Measurements from ENCODE around the gene BFSP1. TPM values are rescaled to one million over a fixed set of nuclear protein-coding genes. Genes with fewer than 3 reads are reported as not detected.

Gene BFSP1
- total RNA-seq, 1 experiment from 2014 or later, result 9.7 TPM

GRCh38 chr20:17558154-17558940 is 27.2 kb upstream of the BFSP1 start:
- peak; percentile 97 for DNase-seq (ENCODE audit: low spot score)

- peak; percentile 76 for DNase-seq (ENCODE audit: low spot score)
Measured at GRCh38 chr20:17557675-17558006, 26.5 kb upstream of the BFSP1 start.

- peak; percentile 47 for DNase-seq (ENCODE audit: low spot score)
Measured at GRCh38 chr20:17556837-17557674, 25.9 kb upstream of the BFSP1 start.

- no peak for DNase-seq (ENCODE audit: low spot score)
Measured at GRCh38 chr20:17555106-17555505, 23.9 kb upstream of the BFSP1 start.

DNA sequence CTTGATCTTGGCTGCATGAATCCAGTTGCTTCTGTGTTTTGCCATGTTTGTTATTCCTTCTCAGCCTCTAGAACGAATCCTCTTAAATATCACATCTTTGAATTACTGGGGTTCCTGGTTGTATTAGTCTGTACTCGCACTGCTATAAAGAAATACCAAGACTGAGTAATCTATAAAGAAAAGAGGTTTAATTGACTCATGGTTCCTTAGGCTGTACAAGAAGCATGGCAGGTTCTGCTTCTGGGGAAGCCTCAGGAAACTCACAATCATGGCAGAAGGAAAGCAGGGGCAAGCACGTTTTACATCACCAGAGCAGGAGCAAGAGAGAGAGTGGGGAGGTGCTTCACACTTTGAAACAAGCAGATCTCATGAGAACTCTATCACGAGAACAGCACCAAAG is 18.0 kb upstream of the BFSP1 start:
- no peak for DNase-seq (ENCODE audit: low spot score)

- no peak for DNase-seq (ENCODE audit: low spot score)
Measured at GRCh38 chr20:17545127-17545526, 13.9 kb upstream of the BFSP1 start.

- no peak for DNase-seq (ENCODE audit: low spot score)
Measured at GRCh38 chr20:17543531-17544131, 12.5 kb upstream of the BFSP1 start.

- DNase-seq (ENCODE audit: low spot score), result peak; percentile 64
Measured at GRCh38 chr20:17542993-17543412, 11.8 kb upstream of the BFSP1 start.

DNA sequence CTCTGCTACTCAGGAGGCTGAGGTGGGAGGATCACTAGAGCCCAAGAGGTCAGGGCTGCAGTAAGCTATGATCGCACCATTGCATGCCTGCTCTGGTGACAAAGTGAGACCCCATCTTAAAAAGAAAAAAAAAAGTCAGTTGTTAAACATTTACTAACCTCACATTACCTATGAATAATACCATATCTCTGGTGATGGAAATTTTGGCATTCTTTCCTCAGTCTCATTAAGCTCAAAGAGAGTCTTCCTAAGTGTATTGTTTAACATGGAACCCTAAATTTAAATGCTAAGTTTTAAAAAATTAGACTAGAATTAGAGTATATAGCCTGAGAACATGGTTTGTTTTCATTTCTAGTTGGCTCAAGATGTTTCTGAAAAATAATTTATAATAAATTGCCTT is 11.3 kb upstream of the BFSP1 start:
- DNase-seq (ENCODE audit: low spot score), result no peak

- peak; percentile 74 for DNase-seq (ENCODE audit: low spot score)
Measured at GRCh38 chr20:17541996-17542395, 10.8 kb upstream of the BFSP1 start.

GRCh38 chr20:17541596-17541995 is 10.4 kb upstream of the BFSP1 start:
- DNase-seq (ENCODE audit: low spot score), result no peak

- peak; percentile 84 for DNase-seq (ENCODE audit: low spot score)
Measured at GRCh38 chr20:17538517-17539170, 7.5 kb upstream of the BFSP1 start.

DNA sequence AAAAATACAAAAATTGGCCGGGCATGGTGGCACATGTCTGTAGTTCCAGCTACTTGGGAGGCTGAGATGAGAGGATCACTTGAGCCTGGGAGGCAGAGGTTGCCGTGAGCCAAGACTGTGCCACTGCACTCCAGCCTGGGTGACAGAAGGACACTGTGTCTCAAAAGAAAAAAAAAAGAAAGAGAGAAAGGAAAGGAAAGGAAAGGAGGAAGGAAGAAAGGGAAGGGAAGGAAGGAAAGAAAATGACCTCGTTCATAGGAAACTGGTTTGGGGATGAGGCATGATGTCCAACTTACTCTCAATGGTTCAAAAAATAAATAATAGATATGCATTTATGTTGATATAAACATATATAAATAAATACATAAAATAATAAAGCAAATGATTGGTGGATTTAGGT is 6.8 kb upstream of the BFSP1 start:
- DNase-seq (ENCODE audit: low spot score), result no peak

- peak; percentile 80 for DNase-seq (ENCODE audit: low spot score)
Measured at GRCh38 chr20:17536944-17537444, 5.8 kb upstream of the BFSP1 start.

- DNase-seq (ENCODE audit: low spot score), result no peak
Measured at GRCh38 chr20:17534077-17534476, 2.9 kb upstream of the BFSP1 start.

DNA sequence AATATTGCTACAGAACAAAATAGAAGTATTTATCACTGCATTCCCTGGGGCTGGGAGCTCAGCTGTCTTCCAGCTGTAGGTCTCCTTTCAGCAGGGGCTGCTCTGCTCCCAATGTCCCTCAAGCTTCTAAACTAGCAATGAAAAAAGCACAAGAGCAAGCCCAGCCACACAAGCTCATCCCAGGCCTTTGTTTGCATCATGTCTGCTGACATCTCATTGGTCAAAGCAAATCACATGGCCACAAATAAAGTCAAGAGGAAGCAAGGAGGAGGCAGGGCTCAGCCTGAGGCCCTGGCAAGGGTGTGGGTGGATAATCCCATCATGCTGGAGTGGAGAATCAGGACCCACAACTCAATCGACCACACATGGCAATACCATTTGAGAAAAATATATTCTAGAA is 2.2 kb upstream of the BFSP1 start:
- DNase-seq (ENCODE audit: low spot score), result peak; percentile 31

GRCh38 chr20:17531665-17532025 is 466 bp upstream of the BFSP1 start:
- DNase-seq (ENCODE audit: low spot score), result no peak

- no peak for DNase-seq (ENCODE audit: low spot score)
Measured at GRCh38 chr20:17530153-17530552, 1.0 kb downstream of the BFSP1 start.

- no peak for DNase-seq (ENCODE audit: low spot score)
Measured at GRCh38 chr20:17529586-17529985, 1.6 kb downstream of the BFSP1 start.

- peak; percentile 55 for DNase-seq (ENCODE audit: low spot score)
Measured at GRCh38 chr20:17525650-17526049, 5.5 kb downstream of the BFSP1 start.

DNA sequence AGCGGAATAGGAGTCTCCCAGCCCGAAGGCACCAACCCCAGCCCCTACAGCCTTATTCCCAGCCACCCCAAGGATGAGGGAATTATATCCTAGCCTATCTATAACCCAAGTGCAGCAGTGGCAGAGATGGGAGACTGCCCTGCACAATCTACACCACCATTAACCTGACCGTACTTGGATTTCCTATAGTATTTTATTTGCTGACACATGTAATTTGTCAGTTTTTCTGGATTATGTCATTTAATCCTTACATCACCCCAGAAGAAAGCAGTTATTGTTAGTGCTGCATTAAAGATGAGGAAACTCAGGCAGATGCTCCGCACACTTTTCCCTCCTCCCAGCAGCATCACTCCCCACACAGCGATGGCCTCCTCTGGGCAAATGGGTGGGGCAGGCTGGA is 6.0 kb downstream of the BFSP1 start:
- DNase-seq (ENCODE audit: low spot score), result no peak

DNA sequence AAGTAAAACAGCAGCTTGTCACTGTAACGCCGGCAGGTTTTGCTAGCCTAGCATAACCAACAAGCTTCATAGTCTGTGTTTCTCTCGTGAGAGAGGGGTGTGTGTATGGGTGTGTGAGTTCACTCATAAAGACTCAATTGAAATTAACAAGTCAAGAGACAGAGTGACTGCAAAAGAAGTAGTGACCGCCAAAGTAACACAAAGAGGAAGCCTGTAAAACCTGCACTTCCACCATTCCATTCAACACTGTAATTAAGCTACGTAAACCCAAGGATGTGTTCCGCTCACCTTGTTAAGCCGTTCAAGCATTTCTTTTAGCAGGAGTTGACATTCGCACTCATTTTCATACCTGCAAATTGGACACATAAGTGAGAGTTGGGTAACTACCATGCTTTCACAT is 6.6 kb downstream of the BFSP1 start:
- DNase-seq (ENCODE audit: low spot score), result no peak

All from A172 (cell line).